GM03348 (cell line): Measurements from ENCODE around the gene XYLT1.

Experiments
- DNase-seq: peaks from one replicate; pipeline ENCODE4 v3.0.0; 2012; ENCODE audit warnings: low spot score

XYLT1 gene

DNA sequence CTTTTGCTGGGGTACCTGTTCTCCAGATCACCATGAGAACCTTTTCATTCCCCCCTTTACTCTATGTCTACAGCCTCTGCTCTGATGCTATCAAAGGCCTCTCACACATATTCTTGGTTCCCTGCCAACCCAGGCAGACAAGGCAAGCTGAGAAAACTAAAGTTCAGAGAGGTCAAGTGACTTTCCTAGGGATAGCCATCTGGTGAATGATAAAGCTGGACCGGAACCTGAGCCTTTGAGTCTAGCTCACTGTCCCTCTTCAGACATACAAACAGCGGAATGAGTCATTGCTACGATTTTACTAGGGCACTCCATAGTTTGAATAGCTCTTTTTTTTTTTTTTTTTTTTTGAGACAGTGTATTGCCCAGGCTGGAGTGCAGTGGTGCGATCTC, 73.3 kb downstream of the XYLT1 start:
- DNase-seq, result no peak

DNA sequence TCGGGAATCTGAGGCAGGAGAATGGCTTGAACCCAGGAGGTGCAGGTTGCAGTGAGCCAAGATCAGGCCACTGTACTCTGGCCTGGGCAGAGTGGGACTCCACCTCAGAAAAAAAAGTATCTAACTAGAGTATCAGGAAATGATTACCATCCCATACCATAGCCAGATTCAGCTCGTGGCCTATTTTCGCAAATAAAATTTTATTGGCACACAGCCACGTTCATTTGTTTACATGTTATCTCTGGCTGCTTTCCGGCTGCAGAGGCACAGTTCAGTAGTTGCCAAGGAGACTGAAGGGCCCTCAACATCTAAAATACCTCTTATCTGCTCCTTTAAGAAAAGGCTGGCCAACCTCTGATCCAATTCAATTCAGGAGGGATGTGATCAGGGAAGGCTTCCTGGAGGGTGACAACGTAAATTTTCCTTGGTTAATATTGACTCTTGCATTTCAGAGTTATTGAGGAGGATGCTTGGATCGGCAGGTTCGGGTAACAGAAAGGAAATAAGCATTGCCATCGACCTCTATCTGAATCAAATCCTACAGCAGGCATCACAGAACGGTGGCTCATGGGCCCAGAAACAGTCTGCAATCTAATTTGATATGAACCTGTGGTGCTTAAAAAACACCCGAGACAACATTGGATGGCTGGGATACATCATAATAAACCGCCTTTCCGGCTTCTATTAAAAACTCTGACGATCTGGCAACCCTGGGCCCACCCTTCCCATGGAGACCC, 73.8 kb downstream of the XYLT1 start:
- no peak for DNase-seq

DNA sequence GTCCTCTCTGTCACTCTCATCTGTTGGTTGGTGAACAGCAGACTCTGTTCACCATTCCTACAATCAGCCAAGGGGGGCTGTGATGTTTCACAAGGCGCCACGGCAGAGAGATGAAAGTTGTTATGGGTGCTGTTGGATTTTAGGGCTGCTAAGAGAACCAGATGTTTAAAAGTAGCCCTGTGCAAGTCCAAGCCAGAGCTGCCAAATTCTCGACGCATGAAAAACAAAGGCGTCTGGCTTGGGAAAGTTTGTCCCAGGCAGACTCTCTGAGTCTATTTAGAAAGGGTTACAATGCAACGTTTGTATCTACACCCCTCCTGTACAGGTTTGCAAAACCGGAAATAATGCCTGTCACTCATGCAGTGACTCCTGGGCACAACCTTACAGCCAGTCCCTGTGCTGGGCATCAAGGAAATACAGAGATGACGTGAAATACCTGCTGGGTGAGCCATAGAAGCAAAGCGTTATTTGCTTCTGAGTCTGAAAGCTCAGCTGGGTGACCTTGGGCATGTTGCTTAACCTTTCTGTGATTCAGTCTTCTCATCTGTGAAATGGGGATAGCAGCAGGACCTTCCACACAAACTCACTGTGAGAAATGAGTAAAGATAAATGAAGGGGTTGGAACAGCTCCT, 74.8 kb downstream of the XYLT1 start:
- DNase-seq, result peak; percentile 22

DNA sequence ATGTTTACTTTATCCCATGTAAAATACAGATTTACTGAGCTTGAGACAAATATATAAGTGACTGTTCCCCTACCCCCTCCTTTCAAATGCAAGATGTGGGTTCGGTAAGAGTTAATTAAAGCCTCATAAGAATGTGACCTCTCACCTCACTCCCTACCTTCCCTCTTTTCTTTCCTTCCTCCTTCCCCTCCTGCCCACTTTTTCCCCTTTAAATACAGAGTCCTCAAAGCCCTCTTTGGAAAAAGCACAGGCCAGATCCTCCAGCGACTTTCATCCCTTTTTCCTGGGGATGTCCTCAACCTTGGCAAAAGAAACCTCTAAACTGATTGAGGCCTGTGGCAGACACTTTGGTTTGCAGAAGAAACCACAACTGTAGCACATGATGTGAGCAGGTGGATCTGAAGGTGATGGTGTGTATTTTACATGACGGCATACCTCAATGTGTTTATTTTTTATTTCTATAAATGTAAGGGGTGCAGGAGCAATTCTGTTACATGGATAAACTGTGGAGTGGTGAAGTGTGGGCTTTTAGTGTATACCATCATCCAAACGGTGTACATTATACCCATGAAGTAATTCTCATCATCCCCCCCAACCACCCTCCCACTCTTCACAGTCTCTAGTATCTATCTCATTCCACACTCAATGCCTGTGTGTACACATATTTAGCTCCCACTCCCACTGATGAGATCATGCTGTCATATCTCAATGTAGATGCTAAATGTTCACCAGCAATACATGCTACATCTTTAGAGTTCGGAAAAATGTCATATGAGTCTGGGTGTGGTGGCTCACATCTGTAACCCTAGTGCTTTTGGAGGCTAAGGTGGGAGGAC, 77.7 kb downstream of the XYLT1 start:
- no peak for DNase-seq

DNA sequence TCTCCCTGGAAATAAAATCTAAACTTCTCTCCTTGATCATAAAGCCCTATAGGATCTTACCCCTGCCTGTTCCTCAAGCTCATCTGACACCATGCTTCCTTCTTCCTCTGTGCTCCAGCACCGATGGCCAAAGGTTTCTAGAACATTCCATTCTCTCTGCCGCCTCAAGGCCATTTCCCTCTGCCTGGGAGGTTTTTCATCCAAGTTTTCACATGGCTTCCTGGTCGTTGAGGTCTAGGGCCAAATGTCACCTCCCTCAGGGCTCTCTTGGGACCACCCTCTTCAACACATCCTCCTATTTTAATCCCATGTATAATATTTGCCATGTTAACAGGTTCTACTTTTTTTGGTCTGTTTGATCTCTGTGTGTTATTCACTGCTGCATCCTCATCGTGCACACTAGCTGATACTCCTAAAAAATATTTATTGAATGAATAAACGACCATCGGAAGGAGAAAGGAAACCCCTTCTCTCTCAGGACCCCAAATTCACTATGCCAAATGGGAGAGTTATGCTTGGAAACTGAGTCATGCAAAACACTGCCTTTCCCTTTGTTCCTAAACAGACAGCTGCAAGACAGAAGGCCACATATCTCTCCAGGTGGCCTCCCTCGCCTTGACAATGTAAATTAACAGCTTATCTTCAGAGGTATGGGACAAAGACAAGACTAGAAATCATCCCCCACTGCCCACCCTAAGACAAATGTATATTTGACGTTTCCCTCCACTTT, 78.5 kb downstream of the XYLT1 start:
- no peak for DNase-seq

DNA sequence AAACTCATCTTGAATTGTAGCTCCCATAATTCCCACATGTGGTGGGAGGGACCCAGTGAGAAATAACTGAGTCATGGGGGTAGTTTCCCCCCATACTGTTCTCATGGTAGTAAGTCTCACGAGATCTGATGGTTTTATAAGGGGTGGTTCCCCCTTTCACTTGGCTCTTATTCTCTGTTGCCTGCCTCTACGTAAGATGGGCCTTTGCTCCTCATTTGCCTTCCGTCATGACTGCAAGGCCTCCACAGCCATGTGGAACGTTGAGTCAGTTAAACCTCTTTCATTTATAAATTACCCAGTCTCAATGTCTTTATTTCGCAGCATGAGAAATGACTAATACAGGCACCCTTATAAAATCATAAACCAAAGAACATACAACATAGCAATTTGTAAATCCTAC, 79.0 kb downstream of the XYLT1 start:
- no peak for DNase-seq

DNA sequence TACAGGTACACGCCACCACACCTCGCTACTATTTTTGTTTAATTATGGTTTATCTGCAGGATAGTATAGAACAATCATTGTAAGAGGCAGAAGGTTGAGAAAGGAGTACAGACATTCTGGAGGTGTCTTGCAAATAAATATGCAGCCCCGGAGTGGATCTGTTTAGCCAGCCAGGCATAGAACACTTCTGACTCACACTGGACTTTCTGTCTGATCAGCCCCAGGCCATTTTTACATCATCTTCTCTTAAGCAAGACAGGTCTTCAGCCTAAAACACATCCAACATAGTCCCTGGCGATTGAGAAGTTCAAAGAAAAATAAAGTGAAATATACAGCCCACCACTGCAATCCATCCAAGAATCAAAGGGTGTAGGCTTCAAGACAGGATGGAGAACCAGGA, 81.4 kb downstream of the XYLT1 start:
- peak; percentile 69 for DNase-seq

DNA sequence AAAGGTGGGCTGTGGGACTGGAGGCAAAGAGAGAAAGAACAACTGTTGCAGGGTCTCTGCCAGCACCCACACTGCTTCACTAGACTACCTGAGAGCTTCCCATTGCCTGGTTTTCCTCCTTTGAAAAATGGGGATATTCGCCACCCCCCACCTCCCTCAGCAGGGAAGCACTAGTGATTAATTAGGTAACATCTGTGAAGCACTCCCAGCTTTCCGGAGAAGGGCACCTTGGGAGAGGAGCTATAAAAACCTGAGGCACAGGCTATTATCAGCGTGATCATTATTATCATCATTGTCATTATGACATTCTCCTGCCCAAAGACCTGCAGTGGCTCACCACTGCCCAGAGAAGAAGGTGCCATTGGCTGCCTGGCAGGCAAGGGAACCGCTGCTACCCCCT, 83.5 kb downstream of the XYLT1 start:
- DNase-seq, result no peak

DNA sequence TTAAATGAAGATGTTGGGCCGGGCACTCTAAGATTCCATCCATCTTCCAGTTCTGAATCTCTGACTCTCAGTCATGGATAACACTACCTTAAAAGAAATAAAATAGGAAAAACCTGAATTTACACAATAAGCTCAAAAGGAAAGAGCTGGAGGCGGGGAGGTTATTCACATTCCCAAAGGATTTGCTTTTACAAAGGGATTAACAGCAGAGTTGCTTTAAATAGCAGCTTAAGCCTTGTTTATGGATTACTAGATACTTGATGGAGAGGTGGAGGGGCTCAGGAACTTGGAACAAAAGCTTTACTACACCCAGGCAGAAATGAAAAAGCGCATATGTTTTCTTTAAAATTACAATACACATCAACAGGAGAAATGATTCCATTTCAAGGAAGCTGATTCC, 84.5 kb downstream of the XYLT1 start:
- DNase-seq, result no peak

DNA sequence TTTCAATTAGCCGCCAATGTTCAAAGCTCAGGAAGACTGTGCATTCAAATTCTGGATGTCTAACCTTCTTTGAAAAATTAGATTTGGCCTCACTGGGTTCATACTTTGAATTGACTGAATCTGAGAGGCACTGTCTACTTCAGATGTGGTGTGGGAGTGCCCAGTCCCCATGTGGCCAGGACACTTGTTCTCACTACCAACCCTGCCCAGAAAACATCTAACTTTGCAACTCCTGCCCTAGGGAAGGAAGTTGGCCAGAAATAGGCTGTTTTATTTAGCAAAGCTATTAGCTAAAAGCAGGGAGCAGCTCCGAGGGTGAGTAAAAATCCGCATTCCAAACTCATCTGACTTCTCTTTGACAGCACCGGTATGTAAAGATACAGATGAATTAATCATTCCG, 86.3 kb downstream of the XYLT1 start:
- no peak for DNase-seq

DNA sequence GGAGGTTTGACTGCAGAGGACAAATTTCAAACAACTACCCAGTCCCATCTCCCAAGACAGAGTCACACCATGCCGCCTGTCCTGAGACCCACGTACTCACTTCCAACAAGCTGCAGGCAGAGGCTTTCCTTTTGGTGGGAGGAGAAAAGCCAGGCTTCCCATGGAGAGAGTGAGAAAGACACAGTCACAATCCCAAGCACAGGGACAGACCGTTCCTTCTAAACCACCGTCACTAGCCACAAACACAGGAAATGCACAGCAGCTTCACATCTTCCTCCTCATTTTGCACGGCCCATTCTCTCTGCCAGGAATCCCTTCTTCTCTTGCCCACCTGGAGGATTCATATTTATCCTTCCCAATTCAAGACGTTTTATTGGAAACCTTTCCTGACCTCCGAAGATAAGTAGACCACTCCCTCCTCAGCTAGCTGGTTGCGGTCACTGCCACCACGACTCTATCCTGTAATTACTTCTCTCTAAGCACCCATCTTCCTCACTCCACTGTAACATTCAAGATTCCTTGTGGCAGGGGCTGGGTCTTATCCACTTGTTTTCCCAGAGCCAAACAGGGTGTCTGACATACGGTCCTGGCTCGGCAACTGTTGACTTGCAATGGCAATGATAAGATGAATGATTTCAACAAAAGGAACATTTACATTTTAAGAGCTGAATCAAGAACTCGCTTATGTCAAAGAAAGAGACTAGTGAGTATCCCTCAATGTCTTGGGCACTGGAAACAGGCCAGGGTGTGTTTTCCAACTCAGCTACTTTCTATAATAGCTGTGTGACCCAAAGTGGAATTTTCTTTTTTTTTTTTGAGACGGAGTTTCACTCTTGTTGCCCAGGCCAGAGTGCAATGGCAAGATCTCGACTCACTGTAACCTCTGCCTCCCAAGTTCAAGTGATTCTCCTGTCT, 87.6 kb downstream of the XYLT1 start:
- DNase-seq, result no peak

DNA sequence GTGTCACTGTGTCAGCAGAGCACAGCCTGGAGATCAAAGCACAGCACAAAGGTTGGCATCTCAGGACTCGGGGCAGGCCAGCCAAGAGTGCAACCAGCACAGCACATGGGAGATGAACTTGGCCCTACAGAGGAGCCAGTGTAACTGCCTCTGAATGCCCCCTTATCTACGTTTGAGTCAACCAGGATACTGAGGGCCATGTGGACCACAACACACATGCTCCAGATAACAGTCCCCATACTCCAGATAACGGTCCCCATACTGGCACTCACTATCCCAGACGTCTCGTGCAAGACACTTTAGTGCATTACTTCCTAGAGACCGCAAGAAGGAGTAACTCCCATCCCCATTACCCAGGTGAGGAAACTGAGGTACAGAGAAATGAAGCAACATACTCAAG, 88.2 kb downstream of the XYLT1 start:
- no peak for DNase-seq

DNA sequence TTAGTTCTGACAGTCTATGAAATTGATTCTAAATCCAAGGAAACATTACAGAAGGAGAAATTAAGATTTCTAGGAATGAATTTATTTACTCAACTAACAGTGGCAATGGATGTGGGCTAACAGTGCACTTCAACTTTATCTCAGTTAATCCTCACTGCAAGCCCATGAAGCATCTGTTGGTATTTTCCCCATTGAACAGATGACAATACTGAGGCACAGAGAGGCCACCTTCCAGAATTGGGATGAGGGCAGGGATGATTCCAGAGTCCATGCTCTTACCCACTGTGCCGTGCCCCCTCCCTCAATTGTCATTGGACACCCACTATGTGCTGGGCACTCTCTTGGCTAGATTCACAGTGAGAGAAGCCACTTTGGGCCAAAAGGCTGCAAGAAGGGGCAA, 89.0 kb downstream of the XYLT1 start:
- DNase-seq, result no peak

DNA sequence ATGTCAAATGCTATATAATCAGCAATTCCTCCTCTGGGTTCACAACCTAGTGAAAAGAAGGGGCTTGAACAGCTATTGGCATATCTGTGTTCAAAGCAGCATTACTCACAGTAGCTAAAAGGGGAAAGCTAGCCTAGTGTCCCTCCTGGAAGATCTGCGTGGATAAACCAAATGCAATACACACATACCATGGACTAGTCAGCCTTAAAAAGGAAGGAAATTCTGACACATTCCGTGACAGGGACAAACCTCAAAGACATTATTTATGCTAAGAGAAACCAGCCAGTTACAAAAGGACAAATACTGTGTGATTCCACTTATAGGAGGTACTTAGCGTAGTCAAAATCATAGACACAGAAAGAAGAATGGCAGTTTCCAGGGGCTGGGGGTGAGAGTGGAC, 90.1 kb downstream of the XYLT1 start:
- DNase-seq, result peak; percentile 64

DNA sequence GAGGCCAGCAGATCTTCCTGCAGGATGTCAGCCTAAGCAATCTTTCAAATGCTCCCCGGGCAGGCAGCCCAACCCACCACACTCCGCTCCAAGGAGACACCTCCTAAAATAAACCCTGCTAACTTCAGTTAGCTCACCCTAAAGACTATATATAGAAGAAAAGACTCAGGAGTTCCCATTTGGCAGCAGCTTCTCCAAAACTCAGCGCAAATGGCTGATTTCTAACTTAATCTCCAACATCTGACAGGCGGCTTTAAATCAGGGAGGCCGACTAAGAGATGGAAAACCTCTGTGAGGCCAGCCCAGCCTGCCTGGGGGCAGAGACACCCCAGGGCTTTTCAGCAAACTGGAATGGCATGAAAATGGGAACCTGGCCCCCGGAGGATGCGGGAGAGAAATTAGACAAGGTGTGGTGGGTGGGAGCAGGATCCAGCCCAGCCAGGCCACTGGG, 91.6 kb downstream of the XYLT1 start:
- DNase-seq, result peak; percentile 82

DNA sequence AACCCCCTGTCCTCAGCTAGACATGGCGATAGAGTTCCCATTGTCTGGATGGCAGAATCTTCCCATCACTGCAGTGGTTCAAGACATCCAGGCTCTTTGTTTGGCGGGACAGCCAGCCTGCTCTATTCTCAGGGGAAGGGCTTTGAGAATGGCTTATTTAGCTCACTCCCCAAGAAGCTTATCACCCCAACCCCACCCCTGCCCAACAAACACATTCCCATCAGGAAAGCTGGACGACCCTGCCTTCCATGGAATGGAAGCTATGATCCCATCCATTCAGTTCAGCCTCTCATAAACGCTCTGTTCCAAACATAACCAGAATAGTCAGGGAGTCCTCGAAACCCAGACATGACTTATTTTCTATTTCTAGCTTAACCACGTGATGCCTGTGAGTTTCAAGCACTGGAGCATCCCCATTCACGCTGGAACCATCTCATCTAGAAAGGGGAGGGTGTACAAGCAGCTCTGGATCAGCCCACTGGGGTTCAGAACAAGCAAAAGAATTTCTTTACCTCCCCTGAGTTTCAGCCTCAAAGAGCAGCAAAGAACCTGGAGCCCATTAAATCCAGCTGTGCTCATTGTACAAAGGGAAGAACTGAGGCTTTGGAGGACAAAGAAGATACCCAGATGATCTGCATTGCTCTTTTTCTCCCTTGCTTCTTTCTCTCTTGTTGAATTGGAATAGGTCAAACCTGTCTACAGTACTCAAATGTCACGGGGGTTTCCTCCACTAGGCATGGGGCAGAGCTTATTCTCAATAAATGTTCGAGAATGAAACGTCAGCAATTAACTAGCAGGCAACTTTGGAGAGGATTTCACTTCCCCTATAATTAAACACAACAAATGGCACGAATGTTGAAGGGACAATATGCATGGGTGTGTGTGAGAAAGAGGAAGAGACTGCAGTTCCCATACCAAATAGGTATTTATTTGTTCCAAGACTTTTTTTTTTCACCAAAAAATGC, 93.1 kb downstream of the XYLT1 start:
- peak; percentile 56 for DNase-seq

DNA sequence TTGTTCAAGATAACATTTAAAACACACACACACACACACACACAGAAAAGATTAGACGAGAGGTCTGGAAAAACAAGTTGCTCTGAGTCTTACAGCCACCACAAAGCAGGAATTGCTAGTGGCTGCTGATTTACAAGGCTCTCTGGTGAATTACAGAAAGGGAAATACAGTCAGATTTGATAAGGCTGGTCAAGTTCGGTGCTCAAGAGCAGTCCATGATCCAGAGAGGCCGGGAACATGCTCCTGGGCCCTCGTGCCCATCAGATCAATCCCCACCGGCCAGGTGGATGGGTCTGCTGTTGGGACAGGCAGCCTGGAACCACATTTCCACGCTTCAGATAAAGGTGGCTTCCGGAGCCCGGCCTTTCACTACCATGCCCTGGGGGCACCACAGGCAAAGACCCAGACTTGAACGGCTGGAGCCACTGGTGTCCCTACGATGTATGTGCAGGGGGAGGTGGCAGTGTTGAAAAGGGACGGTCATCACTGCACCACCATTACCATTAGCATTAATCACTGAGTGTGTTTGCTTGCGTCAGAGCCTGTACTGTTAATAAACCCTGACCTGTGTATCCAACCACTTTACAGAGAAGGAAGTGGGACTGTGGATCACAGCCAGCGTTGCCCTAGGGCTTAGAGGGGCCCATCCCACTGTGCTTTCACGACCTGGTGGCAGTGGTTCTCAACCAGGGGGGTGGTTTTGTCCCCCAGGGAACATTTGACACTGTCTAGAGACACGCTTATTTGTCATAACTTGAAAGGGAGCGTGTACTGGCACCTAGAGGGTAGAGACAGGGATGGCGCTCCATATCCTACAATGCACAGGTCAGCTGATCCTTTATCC, 95.1 kb downstream of the XYLT1 start:
- no peak for DNase-seq

DNA sequence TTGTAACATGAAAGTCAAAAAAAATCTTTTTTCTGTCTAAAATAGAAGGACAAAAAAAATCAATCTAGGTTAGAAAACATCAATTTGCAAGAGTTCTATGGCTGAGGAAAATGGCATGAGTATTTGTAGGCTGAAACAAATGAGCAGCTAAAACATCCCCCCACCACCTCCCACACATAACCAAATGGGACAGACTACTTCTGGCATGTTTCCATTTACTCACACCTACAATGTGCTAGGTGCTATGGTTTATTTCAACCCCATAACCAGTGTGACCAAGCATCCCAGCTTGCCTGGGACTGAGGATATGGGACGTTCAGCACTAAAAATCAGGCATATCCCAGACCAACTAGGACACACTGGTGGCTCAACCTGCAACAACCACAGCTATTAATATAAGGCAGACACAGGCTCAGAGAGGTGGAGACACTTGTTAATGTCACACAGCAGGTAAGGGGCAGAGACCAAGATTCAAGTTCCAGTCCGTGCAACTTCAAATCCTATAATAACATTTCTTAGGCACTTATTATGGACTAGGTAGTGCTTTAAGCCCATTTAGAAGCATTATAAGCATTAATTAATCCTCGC, 96.0 kb downstream of the XYLT1 start:
- no peak for DNase-seq

DNA sequence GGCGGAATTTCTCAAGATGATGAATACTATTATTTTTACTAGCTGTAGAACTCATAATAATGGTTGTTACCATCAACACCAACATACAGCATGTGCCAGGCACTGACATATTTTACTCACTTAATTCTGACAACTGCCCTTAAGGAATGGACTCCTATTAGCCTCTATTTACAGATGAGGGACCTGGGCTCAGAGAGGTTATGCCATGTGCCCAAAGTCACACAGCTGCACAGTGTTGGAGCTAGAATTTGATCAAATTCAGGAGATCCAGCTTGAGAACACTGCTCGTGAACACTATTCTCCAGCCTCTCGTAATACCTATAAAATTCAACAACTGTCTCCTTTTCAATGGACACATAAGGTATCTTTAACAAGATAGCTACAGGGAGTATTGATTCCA, 97.2 kb downstream of the XYLT1 start:
- DNase-seq, result no peak
